ENCODE measurements around the gene SPINK1. TPM values are rescaled to one million over a fixed set of nuclear protein-coding genes. Genes with fewer than 3 reads are reported as not detected.

The SPINK1 gene
- total and polyA plus RNA-seq, 9 of the 15 experiments (the other 6 are each of a cell fraction or from before 2014, with no cell fraction given), result 0.45 to 2.2 (median 0.65) TPM; not detected in 1

DNA sequence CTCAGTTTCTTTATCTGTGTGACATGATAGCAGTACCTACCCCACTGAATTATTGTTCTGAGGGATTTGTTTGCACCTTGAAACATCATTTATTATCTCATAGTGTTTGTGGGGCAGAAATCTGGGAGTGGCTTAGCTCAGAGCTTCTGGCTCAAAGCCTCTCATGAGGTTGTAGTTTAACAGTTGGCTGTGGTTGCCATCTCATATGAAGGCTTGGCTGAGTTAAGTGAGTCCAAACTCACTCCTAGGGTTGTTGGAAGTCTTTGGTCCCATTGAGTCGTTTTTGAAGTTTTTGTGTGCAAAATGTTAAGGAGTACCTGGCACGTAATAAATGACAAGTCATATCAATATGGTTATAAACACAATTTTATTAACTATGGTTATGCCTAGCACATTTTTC, 45.3 kb downstream of the SPINK1 start:
- TF ChIP-seq TFAM (CRISPR knock-in tag; conservative IDR thresholded peaks at IDR 0.05), result no peak
- TF ChIP-seq, protein P1, sequence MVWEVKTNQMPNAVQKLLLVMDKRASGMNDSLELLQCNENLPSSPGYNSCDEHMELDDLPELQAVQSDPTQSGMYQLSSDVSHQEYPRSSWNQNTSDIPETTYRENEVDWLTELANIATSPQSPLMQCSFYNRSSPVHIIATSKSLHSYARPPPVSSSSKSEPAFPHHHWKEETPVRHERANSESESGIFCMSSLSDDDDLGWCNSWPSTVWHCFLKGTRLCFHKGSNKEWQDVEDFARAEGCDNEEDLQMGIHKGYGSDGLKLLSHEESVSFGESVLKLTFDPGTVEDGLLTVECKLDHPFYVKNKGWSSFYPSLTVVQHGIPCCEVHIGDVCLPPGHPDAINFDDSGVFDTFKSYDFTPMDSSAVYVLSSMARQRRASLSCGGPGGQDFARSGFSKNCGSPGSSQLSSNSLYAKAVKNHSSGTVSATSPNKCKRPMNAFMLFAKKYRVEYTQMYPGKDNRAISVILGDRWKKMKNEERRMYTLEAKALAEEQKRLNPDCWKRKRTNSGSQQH (CRISPR knock-in tag; IDR thresholded peaks at IDR 0.05), result no peak
- no peak for TF ChIP-seq ETS2 (tag; IDR thresholded peaks at IDR 0.05; ENCODE audit: borderline replicate concordance, poor library complexity, severe bottlenecking)
- no peak for TF ChIP-seq SUPT5H (IDR thresholded peaks at IDR 0.05)
- no peak for TF ChIP-seq GTF3C2 (IDR thresholded peaks at IDR 0.05; ENCODE audit: borderline replicate concordance, extremely low read depth, insufficient read length)
- TF ChIP-seq DPF2 (IDR thresholded peaks at IDR 0.05), result no peak
- no peak for TF ChIP-seq ELF4 (CRISPR knock-in tag; IDR thresholded peaks at IDR 0.05)
- TF ChIP-seq NR2C1 (IDR thresholded peaks at IDR 0.05), result no peak
- no peak for TF ChIP-seq NR2C1 (tag; IDR thresholded peaks at IDR 0.05)
- TF ChIP-seq TBL1XR1 (IDR thresholded peaks at IDR 0.05; ENCODE audit: low read length in 2 of 2), result no peak
- no peak for TF ChIP-seq CCNT2 (IDR thresholded peaks at IDR 0.05; ENCODE audit: borderline replicate concordance, extremely low read depth, insufficient read length, low read depth, low read length)
- Histone ChIP-seq H2AFZ (ENCODE audit: low read depth, low read length) (no peak overlapping the region), H3K4me1 (replicated peaks in 1 of 2; ENCODE audit: control insufficient read depth in 2 of 2, insufficient read depth in 2 of 2, low read length in 2 of 2) (no peaks in the 10 kb centered on the region), H3K4me3 (no peak overlapping the region), H3K27ac (ENCODE audit: extremely low read depth, low read depth, low read length) (no peak overlapping the region), H3K9me1 (ENCODE audit: control insufficient read depth, insufficient read depth, low read length) (no peaks in the 10 kb centered on the region), H3K27me3 (ENCODE audit: control insufficient read depth in 2 of 2, insufficient read depth in 2 of 2, low read length in 2 of 2) (no peaks in the 10 kb centered on the region), H3K9ac (ENCODE audit: insufficient read depth in 1 of 2, low read depth in 2 of 2, low read length in 2 of 2) (no peak overlapping the region), H3K9me3 (replicated peaks; ENCODE audit: control insufficient read depth, insufficient read depth, low read depth, low read length) (0 out of 2 replicates have a peak, but pooled peaks cover under 1% of the 10 kb centered on the region), H3K4me2 (ENCODE audit: insufficient read depth, low read length) (no peak overlapping the region), H4K20me1 (replicated peaks; ENCODE audit: control insufficient read depth, insufficient read depth, low read length) (no peaks in the 10 kb centered on the region), H3K36me3 (ENCODE audit: control insufficient read depth, insufficient read depth, low read length) (no peaks in the 10 kb centered on the region), H3K79me2 (ENCODE audit: control insufficient read depth, insufficient read depth, low read length) (no peaks in the 10 kb centered on the region)
- BruUV-seq (replicated peaks), result no TSS peak
- ATAC-seq, result no peak
- CTCF ChIA-PET (ENCODE audit: low intra/inter-chr PET ratio), result no interaction called here
- in situ Hi-C loops (cut with MboI), result no loop called here
- no peak for DNase-seq (ENCODE audit: extremely low read depth in 1 of 4, low spot score in 3 of 4)
- POLR2A ChIA-PET, result no interaction called here
- intact Hi-C loops (cut with micrococcal nuclease), result no loop called here
- 0% methylated on average over 2 of the region's 2 CpGs for WGBS (ENCODE audit: insufficient coverage, low coverage, missing lambda C conversion rate)
- no peak for FAIRE-seq

Measured in K562 (cell line).